NCI-H2171 treated with DMSO at 0.1 percent for 48 hours (cell line): ENCODE measurements around the gene KLF13.

Experiments
- DNase-seq: peaks from one replicate; lab custom pipeline; 2025; lab: John Stamatoyannopoulos, UW

Gene KLF13

DNA sequence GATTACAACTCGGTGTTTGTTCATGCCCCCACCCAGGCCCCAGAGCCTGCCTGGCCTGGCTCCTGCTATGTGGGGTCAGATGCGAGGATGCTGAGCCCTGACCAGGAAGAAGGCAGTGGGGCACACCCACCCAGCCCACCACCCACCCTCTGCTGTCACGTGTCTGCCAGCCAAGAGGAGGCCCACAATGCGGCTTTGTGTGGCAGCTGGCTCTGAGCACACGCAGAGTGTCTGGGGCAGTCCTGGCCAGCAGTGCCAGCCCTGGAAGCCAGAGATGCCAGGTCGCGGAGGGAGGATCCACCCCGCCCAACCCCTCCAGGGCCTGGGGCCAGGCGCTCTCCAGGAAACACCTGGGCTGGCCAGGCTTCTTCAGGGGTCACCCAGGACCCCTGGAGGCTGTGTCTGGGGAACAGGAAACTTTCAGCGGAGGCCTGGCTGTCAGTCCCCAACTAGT, 26.4 kb upstream of the KLF13 start:
- DNase-seq: no peak

DNA sequence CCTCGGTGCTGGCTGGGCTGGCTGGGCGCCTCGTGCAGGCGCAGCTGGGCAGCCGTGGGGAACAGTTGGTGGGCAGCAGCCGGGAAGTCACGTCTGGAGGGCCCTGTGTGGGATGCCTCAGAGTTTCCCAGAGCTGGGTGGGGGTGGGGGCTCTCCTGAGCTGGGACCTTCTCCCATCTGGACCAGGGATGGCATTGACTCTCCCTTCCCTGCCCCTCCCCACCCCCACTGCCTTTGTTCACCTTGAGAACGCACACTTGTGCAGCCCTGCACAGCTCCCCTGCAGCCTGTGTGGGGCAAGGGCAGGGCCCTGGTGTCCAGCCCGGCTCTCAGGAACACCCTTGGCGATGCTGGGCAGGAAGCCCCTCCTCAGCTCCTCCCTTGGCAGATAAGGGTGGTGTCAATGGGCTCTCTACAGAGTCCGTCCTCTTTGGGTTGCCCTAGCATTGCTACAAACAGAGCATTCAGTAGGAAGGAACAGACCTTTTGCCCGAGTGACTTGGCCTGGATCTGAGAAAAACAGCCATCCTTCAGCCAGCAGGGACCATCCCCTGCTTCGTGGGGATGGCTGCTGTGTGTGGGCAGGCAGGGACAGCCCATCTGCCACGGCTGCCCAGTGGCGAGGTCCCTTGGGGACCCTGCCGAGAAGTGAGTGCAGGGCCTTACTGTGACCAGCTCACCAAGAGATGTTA, 25.5 kb upstream of the KLF13 start:
- DNase-seq: peak; percentile 80

DNA sequence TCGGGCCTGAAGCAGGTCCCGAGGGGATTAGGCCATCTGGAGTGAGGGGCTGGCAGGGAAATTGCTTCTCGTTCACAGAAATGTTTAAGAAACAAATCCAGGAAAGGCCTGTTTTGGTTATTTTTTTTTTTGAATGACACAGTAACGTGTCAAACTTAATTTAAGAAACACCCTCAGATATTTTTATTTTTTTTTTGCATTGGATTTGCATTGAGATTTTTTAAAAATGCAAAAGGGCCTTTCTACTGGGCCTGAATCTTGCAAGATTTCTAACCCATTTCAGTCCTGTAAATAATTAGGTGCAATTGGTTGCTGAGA, 25.0 kb upstream of the KLF13 start:
- DNase-seq: no peak

DNA sequence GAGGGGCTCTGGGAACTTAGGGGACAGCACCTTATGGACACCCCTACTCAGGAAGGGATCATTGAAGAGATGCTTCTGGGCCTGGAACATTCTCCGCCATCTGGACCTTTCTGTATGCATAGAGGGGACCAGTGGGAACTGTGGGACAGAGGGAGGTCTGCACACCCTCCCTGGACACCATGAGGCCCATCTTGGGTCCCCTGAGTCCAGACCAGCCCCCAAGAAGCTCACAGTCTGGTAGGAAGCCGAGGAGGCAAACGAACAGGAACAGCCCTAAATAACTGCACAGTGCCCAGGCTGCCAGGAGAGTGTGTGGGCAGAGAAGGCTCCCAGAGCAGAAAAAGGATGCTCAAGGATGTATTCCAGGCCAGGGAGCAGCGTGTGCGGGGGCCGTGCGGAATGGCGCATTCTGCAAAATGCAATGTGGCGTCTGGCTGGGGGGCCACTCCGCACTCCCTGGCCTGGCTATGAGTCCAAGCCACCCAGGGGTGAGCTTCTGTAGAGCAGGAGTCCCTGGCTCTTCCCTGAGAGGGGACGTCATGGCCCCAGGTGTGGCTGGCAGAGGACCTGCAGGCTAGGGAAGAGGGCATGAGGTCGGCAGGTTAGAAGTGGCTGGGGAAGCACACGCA, 24.5 kb upstream of the KLF13 start:
- peak; percentile 25 for DNase-seq

DNA sequence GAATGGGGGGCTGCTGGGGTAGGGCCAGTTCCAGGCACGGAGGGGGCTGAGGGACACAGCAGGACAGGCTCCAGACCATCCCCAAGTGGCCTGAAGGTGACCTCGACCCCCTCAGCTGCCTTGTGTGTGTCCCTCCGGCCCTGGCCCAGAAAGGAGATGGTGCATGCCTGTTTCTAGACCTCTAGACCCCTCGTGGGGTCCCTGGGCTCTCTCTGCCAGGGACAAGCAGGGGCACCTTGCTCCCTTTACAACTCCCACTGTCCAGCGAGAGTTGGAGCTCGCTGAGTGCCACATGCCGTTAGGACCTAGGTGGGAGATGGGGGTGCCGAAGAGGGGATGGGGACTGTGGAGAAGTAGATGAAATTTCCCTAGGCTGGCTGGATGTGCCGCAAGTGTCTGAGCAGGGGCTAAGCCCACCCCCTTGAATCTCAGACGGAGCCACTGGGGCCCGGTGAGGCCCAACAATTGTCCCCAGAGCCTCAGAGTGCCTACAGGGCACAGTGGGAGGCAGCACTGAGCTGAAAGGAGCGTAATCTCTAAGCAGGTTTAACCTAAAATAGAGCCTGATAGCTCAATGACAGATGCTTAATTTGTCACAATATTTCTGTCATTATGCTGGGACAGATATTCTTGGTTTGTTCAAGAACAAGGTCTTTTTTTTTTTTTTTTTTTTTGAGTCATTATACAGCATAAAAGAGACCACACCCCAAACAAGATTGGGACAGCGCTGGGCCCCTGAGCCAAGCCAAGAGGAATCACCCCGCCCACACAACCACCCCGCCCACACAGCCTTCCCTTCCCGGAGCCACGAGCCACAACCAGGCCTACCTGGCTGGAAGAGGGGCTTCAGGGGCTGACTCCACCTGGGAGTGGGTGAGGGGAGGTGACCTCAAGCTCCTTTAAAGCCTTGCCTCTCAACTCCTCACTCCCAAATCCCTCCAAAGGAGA, 23.6 kb upstream of the KLF13 start:
- DNase-seq: no peak

DNA sequence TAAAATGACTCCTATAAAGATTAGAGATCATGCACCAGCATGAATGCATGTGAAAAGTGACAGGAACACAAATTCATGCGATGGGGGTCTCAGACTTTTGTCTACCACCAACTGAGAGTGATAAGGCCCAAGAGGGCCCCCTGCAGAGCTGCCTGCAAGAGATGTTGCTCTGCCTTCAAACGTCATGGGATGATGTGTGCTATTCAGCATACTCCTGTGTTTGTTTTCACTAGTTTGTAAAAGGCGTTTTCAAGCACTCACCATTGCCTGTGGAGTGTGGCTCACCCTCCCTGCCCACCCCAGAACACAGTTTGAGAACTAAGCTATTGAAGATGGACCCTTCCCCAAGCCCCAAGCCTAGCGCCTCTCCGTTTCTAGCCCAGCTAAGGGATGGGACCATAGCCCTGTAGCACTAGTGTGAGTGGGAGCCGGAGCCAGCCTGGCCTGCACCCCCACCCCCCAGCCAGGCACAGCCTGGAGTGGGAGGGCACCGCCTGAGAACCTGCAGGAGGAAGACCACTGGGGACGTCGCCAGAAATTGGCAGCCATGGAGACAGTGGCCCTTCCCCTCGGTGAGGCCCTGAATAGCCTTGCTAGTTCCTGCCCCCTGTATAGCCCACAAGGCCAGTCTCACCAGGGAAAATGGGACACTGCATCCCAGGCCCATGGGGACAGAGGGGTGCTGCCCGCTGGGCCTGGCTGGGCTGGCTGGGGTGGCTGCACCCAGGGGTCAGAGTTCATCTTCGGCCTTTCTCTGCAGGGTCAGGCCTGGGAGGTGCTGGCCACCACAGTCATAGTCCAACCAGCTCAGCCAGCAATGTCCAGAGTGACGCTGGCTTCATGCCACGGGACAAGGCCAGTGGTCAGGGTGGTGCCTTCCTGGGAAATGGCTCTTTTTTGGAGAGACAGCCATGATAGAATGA, 22.6 kb upstream of the KLF13 start:
- no peak for DNase-seq

DNA sequence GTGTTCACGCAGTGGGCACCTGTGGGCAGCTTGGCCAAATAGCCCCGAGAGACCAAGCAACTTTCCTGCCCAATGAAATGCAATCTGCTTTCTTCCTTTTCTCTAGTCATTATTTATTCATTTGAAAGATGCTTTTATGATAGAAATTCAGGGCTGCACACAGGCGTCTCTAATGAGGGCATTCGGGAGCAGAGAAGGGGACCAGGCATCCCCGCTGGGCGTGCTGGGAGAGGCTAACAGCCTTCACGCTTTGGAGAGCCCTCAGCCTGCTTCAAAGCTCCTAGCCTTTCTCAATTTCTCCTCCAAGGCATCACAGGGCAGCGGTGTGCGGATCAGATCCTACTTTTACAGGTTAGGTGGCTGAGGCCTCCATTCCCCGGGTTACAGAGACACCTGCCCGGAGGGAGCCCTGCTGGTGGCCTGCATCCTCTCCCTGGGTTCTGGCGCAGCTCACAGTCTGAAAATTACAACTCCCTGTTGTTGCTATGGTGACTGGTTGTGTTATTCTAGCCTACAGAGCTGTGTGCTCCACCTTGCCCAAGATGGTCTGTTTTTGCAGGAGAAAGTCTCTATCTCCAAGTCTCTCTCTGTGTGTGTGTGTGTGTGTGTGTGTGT, 21.8 kb upstream of the KLF13 start:
- peak; percentile 58 for DNase-seq

DNA sequence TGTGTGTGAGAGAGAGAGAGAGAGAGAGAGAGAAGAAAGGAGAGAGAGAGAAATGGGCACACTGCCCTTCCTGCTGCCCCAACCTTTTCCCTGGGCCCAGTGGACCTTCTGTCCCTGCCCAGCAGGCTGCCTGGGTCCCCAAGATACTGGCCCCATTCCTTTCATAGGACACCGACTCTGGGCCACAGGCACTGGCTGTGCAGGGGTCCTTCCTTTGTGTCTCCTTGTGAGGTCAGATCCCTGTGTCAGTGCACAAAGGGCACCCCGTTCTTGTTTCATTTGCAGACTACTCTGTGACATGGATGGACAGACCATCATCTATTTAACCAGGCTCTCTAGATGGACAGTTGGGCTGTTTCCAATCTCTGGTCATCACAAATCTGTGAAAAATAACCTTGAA, 21.3 kb upstream of the KLF13 start:
- no peak for DNase-seq

DNA sequence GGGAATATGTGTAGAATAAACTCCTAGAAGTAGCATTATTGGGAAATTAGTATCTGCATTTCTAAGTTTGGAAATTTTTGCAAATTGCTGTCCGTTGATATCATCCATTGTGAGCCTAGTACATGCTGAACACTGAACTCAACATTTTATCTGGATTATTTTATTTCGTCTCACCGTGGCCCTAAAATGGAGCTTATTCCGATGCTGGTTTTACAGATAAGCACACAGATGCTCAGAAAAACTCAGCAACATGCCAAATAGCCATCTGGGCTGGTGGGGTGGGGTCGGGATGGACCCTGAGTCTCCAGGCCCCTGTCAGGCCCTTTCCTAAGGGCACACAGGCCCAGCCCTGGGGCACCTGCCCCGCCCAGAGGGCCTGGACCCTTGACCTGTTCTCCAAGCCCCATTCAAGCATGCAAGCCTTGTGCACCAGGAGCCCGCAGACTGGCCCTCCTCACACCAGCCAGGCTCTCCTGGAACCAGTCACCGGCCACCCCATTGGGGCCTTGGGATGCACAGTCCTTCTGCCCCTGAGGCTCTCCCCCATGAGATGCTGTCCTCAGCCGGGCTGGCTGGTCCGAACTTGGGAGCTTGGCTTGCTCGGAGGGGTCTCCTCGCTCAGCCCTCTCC, 20.7 kb upstream of the KLF13 start:
- DNase-seq: no peak

DNA sequence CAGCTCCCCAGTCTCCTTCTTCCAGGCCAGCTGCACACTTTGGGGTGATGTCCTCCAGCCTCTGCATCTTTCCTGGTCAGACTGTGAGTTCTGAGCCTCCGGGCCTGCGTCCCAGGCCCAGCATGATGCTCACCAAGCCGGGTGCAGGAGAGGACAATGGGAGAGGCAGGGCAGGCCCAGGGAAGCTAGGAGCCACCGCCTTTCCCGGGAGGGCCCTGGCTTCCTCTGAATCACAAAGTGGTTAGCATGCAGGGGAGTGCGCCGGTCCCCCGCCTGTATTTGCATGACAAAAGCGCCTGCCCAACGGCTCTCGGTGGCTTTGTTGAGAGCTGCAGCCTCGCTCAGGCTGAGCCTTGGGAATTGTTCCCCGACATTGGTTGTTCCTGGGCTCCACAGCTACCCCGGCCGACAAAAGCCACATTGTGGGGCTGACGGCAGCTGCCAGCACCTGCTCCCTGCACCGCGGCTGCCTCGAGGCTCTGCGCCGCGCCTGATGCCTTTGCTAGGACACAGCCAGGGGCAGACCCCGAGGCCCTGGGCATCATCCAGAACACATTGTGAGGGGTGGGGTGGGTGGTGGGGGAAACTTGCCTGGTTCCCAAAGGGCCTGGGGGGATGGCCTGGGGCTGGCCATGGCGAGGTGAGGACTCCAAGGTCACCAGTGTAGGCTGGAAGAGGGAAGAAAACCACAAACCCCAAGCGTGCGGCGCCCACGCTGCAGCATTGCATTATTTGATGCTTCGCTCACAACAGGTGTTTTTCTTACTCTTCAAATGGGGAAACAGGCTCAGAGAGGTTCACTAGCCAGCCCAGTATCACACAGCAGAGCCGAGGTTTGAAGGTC, 20.0 kb upstream of the KLF13 start:
- no peak for DNase-seq

DNA sequence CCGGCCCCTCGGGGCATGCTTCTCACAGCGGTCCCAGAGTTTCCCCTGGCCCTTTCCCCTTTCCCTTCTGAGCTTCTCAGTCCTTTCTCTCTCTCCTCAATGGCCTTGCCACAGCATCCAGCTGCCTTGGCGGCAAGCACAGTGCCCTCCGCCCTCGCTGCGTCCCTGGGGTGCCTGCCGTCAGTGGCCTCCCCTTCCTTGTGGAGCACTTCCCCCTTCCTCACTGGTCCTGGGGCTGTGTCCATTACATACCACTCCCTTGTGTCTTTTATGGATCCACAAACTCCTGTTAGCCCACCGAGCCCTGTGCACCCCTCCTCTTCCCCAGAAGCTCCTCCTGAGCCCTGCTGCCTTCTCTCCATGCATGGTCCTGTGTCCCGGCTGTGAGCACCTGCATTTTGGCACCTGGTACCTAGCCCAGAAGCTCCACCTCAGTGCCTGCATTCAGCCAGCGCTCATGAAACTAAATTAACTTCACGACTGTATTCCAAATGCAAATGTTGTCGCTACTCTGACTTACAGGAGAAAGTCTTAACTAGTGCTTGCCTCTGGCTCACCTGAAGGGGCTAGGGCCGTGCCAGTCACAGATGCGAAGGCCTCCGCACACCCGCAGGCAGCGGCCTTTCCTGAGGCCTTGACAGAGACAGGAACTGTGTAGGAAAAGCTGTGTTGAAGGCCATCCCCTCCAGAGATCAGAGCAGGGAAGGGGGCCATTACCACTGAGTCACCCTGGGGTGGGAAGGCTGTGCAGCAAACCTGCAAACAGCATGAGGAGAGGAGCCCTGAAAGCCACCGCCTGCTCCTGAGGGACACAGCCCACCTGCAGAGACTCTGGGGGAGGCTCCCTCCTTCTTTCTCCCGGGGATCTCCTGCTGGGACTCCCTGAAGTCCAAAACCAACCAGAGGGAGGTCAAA, 19.1 kb upstream of the KLF13 start:
- no peak for DNase-seq

DNA sequence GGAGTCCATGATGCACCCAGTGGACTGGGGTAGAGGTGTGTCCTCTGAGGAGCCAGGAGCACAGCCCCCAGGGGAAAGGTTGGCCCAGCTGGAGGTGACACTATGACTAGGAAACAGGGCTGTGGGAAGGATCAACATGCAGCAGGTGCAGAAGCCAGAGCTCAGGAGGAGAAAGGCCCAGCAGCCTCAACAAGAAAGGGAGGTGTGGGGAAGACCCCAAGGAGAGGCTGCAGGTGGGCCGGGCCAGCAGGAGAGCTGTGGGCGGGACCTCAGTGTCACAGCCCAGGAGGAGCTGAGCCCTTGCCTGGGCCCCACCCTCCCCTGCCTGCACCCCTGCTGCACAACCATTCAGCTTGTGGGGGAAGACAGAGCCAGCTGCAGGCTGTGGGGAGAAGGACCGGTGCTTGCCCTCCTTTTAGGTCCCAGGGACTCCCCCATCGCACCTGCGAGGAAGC, 18.4 kb upstream of the KLF13 start:
- peak; percentile 16 for DNase-seq

DNA sequence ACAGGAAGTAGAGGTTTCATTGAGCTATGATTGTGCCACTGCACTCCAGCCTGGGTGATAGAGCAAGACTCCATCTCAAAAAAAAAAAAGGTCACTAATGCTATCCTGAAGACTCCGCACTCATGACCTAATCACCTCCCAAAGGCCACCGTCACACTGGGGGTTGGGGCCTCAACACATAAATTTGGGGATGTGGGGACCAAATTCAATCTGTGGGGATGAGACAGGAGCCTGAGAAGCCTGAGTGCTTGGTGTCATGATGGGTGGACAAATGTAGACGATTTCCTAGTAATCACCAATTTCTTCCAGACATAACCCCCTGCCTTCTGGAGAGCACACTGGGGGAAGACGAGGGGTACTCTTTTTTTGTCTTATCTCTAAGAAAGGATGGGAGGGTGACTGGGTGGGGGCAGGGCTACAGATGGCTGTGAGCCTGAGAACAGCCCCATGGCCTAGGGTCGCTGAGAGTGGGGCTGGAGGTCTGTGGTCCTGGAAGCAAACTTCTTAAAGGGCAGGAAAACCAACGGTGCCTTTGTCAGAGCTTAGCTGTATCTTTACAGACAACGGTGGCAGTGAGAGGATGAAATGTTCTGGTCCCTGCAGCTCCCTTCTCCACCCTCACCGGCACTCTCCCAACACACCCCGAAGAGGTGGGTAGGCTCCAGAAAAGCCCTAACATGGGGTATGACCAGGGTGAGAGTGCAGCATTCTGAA, 16.6 kb upstream of the KLF13 start:
- DNase-seq: no peak

DNA sequence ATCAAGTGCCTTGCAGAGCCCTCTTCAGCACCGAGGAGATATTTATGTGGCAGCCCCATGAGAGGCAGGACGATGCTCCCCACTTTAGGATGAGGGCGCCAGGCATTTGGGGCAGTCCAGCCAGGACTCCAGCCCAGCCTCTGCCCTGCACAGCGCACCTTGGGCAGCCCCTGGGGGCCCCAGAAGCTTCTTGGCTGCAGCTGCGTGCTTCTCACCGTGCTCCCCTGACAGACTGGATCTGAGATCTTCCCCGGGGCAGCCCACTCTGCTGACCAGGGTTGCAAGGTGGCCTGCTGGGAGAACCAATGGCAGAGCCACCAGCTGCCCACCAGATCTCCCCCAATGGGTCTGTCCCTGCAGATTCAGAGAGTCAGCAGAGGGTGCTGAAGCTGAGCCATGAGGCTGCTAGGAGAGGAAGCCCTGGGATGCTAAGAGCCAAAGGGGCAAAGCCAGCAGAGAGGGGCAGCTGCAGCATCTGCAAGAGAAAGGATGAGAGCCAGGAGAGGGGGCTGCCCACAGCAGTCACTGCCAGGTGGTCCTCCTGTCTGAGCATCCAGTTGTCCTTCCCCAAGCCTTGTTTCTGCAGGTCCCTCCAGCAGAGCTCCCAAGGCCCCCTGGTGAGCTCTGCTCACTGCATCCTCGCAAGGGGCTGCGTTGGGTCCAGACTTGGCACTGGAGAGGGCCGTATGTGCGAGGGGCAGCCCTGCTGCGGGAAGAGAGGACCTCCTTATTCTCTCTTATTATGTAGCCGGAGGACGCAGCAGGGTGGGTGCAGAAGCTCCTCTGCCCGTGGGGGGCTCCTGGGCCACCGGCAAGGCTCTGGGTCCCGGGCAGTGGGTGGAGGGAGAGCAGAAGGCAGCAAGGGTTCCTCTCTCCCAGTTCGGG, 14.7 kb upstream of the KLF13 start:
- DNase-seq: no peak

DNA sequence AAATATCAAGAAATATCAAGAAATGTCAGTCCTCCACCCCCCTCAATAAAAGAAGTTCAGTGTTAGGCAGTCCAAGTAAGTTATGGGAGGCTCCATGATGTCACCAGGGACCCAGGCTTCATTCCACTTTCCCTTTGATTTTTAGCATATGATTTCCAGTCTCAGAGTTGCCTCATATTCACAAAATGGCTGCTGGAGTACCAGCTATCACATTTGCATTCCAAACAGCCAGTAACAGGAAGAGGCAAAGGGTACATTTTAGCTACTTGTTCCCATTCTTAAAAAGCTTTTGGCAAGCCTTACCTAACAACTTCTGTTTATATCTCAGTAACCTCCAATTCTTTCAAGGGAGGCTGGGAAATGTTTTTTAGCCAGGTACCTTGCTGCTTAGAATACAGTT, 13.4 kb upstream of the KLF13 start:
- no peak for DNase-seq

DNA sequence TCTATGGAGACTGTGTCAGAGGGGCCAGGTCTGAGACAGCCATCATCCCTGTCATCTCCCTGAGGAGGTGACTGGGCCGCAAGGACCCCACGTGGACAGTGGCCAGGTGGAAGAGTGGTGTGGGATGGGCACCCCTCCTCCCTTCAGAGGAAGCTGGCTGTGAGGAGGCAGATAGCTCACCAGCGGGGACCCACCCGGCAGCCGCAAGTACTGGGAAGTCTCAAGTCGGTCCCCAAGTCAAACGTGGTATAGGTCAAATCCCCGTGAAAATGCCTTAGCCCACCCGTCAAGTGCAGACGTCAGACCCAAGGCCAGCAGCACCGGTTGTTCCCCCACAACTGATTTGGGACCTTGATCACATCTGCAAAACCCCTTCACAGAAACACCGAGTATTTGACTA, 12.3 kb upstream of the KLF13 start:
- DNase-seq: no peak

DNA sequence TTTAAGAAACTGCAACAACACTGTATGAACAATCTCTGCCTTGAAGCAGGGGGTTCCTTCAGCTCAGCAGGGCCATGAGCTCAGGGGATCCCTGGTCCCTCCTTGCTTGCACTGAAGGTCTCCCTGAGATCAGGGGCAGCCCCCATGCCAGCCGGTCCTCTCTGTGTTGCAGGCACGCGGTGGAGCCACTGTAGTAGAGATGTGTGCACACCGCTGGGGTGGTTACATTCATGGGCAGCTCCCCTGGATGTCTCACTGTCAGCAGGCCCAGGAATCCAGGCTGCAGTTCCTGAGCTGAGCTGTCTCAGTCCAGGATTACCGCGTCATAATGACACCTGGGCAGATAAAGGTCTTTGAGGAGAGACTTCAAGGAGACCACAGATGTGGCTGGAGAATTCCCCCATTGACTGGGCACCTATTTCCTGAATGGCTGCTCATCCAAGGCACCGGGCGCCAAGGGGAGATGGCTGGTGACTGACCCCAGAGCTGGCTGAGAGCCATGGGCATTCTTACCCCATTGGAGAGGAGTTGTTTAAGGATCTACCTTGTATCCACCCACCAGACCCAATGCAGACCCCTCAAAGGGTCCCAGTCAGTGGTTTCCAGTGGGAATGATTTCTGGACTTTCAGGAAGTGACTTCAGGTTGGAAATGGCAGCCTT, 10.4 kb upstream of the KLF13 start:
- no peak for DNase-seq
